Esophagus squamous epithelium (tissue), 4 donors: ENCODE data around the gene WHAMM.

ENCODE experiments used
- POLR2A ChIP-seq, 4 donors: fragments of 450-650 bp; IDR thresholded peaks; one replicate each; pipeline ENCODE4 v1.6.1; 2017; ENCODE audit warnings: antibody characterized with exemption in 4 of 4, mild to moderate bottlenecking in 4 of 4, moderate library complexity in 3 of 4
- TF ChIP-seq, protein P1 (sequence below), 6 experiments: fragments of 450-650 bp in 4 of 6; fragments of 200-600 bp in 2 of 6; sonication (generic) in 2 of 6; IDR thresholded peaks; one replicate each; pipeline ENCODE4 v1.5.1; 2016 to 2019; ENCODE audit warnings: antibody characterized with exemption in 6 of 6, mild to moderate bottlenecking in 4 of 6, moderate library complexity in 4 of 6

GRCh38 chr15:82832601-82833361 is 23.4 kb downstream of the WHAMM start:
- TF ChIP-seq, protein P1, sequence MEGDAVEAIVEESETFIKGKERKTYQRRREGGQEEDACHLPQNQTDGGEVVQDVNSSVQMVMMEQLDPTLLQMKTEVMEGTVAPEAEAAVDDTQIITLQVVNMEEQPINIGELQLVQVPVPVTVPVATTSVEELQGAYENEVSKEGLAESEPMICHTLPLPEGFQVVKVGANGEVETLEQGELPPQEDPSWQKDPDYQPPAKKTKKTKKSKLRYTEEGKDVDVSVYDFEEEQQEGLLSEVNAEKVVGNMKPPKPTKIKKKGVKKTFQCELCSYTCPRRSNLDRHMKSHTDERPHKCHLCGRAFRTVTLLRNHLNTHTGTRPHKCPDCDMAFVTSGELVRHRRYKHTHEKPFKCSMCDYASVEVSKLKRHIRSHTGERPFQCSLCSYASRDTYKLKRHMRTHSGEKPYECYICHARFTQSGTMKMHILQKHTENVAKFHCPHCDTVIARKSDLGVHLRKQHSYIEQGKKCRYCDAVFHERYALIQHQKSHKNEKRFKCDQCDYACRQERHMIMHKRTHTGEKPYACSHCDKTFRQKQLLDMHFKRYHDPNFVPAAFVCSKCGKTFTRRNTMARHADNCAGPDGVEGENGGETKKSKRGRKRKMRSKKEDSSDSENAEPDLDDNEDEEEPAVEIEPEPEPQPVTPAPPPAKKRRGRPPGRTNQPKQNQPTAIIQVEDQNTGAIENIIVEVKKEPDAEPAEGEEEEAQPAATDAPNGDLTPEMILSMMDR (IDR thresholded peaks at IDR 0.05), result peak in 1 of 6 experiments; percentile 35
- no peak for TF ChIP-seq POLR2A (IDR thresholded peaks at IDR 0.05)
